Muscle layer of duodenum (tissue), 2 donors: Measurements from ENCODE around the gene LRFN3.
"Not testable (repeated sequence)": the region's sequence is repeated elsewhere in the genome, so short reads cannot be mapped to it uniquely, and the experiment has no call there.

ENCODE experiments used
- H3K27ac ChIP-seq: one replicate; pipeline ENCODE4 v1.7.0; 2013; ENCODE audit warnings: mild to moderate bottlenecking, low read length
- H3K27me3 ChIP-seq: one replicate; pipeline ENCODE4 v1.7.0; 2013; ENCODE audit warnings: low read depth, mild to moderate bottlenecking, control low read depth, low read length
- H3K36me3 ChIP-seq, 2 donors: one replicate each; pipeline ENCODE4 v1.7.0; 2013; ENCODE audit warnings: low read length in 2 of 2, control low read depth in 1 of 2, mild to moderate bottlenecking in 1 of 2; ENCODE audit not compliant: insufficient read depth in 2 of 2, control insufficient read depth in 1 of 2
- H3K4me1 ChIP-seq, 2 donors: one replicate each; pipeline ENCODE4 v1.7.0; 2013; ENCODE audit warnings: low read length in 2 of 2, mild to moderate bottlenecking in 2 of 2, control low read depth in 1 of 2, moderate library complexity in 1 of 2; ENCODE audit not compliant: insufficient read depth in 2 of 2, control insufficient read depth in 1 of 2
- H3K4me3 ChIP-seq, 2 donors: one replicate each; pipeline ENCODE4 v1.7.0; 2013; ENCODE audit warnings: low read length in 2 of 2, low read depth in 1 of 2, mild to moderate bottlenecking in 1 of 2
- H3K9me3 ChIP-seq, 2 donors: one replicate each; pipeline ENCODE4 v1.7.0; 2013; ENCODE audit warnings: low read length in 2 of 2, control low read depth in 1 of 2, mild to moderate bottlenecking in 1 of 2; ENCODE audit not compliant: control insufficient read depth in 1 of 2
- donor health status: healthy.

Gene LRFN3

GRCh38 chr19:35959968-35960320, 23.8 kb downstream of the LRFN3 start:
- H3K27ac ChIP-seq: no peak overlapping the region
- H3K4me3 ChIP-seq: no peak overlapping the region

GRCh38 chr19:35960432-35960972, 24.3 kb downstream of the LRFN3 start:
- peaks cover 0 to 11% of the 10 kb centered on the region in 2 donors for H3K4me1 ChIP-seq
- H3K27me3 ChIP-seq: peaks cover 20% of the 10 kb centered on the region

More at GRCh38 chr19:35959968-35960320, 23.8 kb downstream of the LRFN3 start:
- Histone ChIP-seq H3K4me1 (peaks cover 0 to 11% of the 10 kb centered on the region in 2 donors), H3K27me3 (peaks cover 20% of the 10 kb centered on the region), H3K36me3 (no peaks in the 10 kb centered on the region), H3K9me3 (no peaks in the 10 kb centered on the region)

GRCh38 chr19:35963514-35963913, 27.3 kb downstream of the LRFN3 start:
- Histone ChIP-seq H3K36me3 (no peaks in the 10 kb centered on the region), H3K4me1 (peaks cover 0 to 11% of the 10 kb centered on the region in 2 donors), H3K4me3 (no peak overlapping the region), H3K27me3 (peaks cover 17% of the 10 kb centered on the region), H3K9me3 (no peaks in the 10 kb centered on the region), H3K27ac (no peak overlapping the region)

More at GRCh38 chr19:35960432-35960972, 24.3 kb downstream of the LRFN3 start:
- Histone ChIP-seq H3K4me3 (no peak overlapping the region), H3K27ac (no peak overlapping the region), H3K9me3 (no peaks in the 10 kb centered on the region), H3K36me3 (no peaks in the 10 kb centered on the region)

DNA sequence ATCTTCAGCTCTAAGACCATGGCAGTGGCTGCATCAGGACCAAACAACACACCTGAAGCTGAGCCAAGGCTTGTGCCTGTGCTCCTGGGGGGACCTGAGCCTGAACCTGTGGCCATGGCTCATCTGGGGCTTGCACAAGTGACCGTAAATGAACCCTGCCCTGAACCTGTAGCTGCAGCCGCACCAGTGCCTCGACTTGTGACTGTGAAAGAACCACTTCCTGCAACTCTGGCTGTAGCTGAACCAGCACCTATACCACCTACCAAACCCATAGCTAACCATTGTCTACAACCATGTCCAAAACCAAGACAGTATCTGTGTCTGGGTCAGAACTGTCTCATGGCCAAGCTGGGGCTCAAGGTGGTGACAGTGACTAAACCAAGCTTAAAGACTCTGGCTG, 30.6 kb downstream of the LRFN3 start:
- no peaks in the 10 kb centered on the region for H3K27me3 ChIP-seq
- no peaks in the 10 kb centered on the region for H3K36me3 ChIP-seq
- H3K4me1 ChIP-seq: no peaks in the 10 kb centered on the region
- no peak overlapping the region for H3K27ac ChIP-seq
- no peaks in the 10 kb centered on the region for H3K9me3 ChIP-seq
- no peak overlapping the region for H3K4me3 ChIP-seq

DNA sequence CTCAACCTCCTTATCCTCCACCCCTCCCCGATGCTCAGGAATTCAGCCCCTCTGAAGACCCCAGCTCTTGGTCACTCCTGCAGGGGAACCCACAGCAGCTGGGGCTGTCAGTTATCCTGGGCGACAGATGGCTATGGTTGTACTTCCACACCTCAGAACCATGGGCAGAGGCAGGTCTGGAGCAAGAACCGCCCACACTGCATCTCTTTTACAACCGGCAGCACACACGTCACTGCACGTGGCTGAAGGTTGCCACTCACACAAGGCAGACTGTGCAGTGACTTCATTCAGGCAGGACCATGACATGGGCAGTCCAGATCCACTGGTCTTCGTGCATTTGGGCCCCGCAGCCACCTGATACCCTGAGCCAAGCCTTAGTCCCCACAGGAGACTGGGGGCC, 37.3 kb downstream of the LRFN3 start:
- Histone ChIP-seq H3K4me3 (no peak overlapping the region), H3K27ac (no peak overlapping the region), H3K9me3 (no peaks in the 10 kb centered on the region), H3K27me3 (no peaks in the 10 kb centered on the region), H3K4me1 (no peaks in the 10 kb centered on the region), H3K36me3 (no peaks in the 10 kb centered on the region)

GRCh38 chr19:35975608-35976214, 39.5 kb downstream of the LRFN3 start:
- Histone ChIP-seq H3K9me3 (no peaks in the 10 kb centered on the region), H3K27ac (no peak overlapping the region), H3K27me3 (no peaks in the 10 kb centered on the region), H3K36me3 (no peaks in the 10 kb centered on the region), H3K4me1 (no peaks in the 10 kb centered on the region), H3K4me3 (no peak overlapping the region)

DNA sequence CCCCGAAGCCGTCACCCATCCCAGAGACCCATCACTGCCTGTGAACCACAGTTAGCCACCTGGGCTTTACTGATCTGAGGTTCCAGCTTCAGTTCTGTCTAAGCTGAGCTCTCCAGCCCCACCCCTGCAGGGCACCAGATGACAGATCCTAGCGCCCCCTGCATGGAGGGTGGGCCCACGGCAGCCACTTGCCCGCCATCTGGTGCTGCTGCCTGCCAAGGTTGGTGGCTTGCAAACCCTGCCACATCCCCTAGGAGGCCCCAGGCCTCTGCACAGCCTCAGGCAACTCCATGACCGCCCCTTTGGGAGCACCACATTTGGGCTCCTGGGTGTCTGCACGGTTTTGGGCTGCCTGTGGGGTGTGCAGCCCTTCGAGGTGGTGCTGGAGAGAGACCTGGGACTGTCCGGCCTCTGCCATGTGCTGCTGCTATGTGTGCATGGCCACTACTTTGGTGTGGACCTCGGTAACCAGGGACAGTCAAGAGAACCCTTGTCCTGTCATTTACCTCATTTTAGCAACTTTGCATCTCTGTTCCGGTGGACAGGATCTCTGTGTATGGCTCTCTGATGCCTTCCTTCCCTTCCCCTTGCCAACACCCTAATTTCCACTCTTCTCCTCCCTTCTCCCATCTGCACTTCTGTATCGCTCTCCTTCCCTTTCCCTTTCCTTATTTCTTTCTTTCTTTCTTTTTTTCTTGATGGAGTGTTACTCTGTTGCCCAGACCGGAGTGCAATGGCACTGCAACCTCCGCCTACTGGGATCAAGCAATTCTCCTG, 41.5 kb downstream of the LRFN3 start:
- Histone ChIP-seq H3K4me3 (no peak overlapping the region), H3K36me3 (no peaks in the 10 kb centered on the region), H3K27me3 (no peaks in the 10 kb centered on the region), H3K9me3 (no peaks in the 10 kb centered on the region), H3K4me1 (no peaks in the 10 kb centered on the region), H3K27ac (no peak overlapping the region)

- no peaks in the 10 kb centered on the region for H3K4me1 ChIP-seq
- no peaks in the 10 kb centered on the region for H3K36me3 ChIP-seq
- H3K27ac ChIP-seq: no peak overlapping the region
- H3K27me3 ChIP-seq: no peaks in the 10 kb centered on the region
- no peaks in the 10 kb centered on the region for H3K9me3 ChIP-seq
- H3K4me3 ChIP-seq: no peak overlapping the region
These were observed 42.1 kb downstream of the LRFN3 start for GRCh38 chr19:35978271-35978670.

DNA sequence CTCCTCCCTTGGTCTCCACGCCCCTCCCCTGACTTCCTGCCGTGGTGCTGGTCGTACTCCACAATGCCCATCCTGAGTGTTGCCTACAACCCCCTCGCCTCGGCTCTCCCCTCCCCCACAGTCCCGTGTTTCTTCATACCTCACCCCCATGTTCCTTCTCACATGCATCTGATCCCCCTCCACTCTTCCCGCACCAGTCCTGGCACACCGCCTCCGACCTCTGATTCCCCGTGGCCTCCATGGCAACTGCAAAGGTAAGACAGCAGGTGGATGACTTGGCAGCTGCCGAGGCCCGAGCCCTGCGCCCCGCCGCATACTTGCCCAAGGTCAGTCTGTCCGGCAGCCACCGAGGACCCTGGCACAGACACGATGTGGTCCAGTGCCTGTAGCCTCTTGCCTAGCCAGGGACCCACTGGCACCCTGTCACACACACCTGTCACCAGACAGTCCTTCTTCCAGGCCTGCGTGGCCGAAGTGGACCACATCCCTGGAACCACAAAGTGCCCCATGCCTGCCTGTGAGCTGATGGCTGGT, 42.7 kb downstream of the LRFN3 start:
- Histone ChIP-seq H3K4me3 (no peak overlapping the region), H3K4me1 (no peaks in the 10 kb centered on the region), H3K27ac (no peak overlapping the region), H3K9me3 (no peaks in the 10 kb centered on the region), H3K36me3 (no peaks in the 10 kb centered on the region), H3K27me3 (no peaks in the 10 kb centered on the region)

DNA sequence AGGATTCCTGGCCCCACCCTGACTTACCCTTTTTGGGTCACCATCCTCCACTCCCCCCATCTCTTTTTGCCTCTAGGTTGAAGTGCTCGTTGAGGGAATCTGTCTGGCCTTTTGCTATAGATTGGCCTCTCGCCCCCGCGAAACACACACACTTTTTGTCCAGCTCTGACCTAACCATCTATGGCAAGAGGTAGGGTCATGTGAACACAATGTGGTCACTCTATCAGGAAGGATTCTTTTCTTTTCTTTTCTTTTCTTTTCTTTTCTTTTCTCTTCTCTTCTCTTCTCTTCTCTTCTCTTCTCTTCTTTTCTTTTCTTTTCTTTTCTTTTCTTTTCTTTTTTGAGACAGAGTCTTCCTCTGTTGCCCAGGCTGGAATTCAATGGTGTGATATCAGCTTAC, 44.8 kb downstream of the LRFN3 start:
- not testable (repeated sequence) for H3K36me3 ChIP-seq, H3K27me3 ChIP-seq, H3K9me3 ChIP-seq

GRCh38 chr19:35983177-35983576, 47.0 kb downstream of the LRFN3 start:
- Histone ChIP-seq H3K36me3 (no peaks in the 10 kb centered on the region), H3K27ac (no peak overlapping the region), H3K4me1 (peaks cover 0 to 9% of the 10 kb centered on the region in 2 donors), H3K4me3 (no peak overlapping the region), H3K27me3 (peaks cover 8% of the 10 kb centered on the region), H3K9me3 (no peaks in the 10 kb centered on the region)

More for the DNA sequence above, 44.8 kb downstream of the LRFN3 start:
- not testable (repeated sequence) for H3K4me1 ChIP-seq, H3K27ac ChIP-seq, H3K4me3 ChIP-seq
